Osteocyte (in vitro differentiated cells): ENCODE results near the gene TNFSF13. TPM values are rescaled to one million over a fixed set of nuclear protein-coding genes. Genes with fewer than 3 reads are reported as not detected.

Source experiments
- DNase-seq: peaks from one replicate; pipeline ENCODE4 v3.0.0; 2021; ENCODE audit warnings: mixed read lengths; ENCODE audit not compliant: unreplicated experiment; ENCODE audit errors: extremely low spot score
- H3K27ac Mint-ChIP-seq: one replicate; pipeline ENCODE4 v1.8.0; 2021; ENCODE audit warnings: mild to moderate bottlenecking, mixed read lengths; ENCODE audit not compliant: unreplicated experiment
- H3K27me3 Mint-ChIP-seq: one replicate; pipeline ENCODE4 v1.8.0; 2021; ENCODE audit warnings: mixed read lengths; ENCODE audit not compliant: unreplicated experiment
- H3K36me3 Mint-ChIP-seq: one replicate; pipeline ENCODE4 v1.8.0; 2021; ENCODE audit warnings: mixed read lengths; ENCODE audit not compliant: unreplicated experiment
- H3K4me1 Mint-ChIP-seq: one replicate; pipeline ENCODE4 v1.8.0; 2021; ENCODE audit warnings: mixed read lengths; ENCODE audit not compliant: unreplicated experiment
- H3K4me3 Mint-ChIP-seq: one replicate; pipeline ENCODE4 v1.8.0; 2021; ENCODE audit warnings: mild to moderate bottlenecking, moderate library complexity, mixed read lengths; ENCODE audit not compliant: unreplicated experiment
- H3K9me3 Mint-ChIP-seq: one replicate; pipeline ENCODE4 v1.8.0; 2021; ENCODE audit warnings: mixed read lengths; ENCODE audit not compliant: unreplicated experiment
- long read RNA-seq: library from polyadenylated mRNA; unstranded; transcript quantifications from one replicate; pipeline ENCODE4 v2.0.0, GENCODE V29; 2021
- total RNA-seq: library from RNA; stranded (reverse); gene quantifications from 2 replicates; pipeline ENCODE4 v1.2.1, GENCODE V29; 2021
- TF ChIP-seq, protein P1 (sequence below): fragments of 200-600 bp; sonication (generic); IDR thresholded peaks from 2 replicates; pipeline ENCODE4 v1.5.0; 2021; ENCODE audit warnings: antibody characterized with exemption, mild to moderate bottlenecking, moderate library complexity

TNFSF13 gene, protein sequence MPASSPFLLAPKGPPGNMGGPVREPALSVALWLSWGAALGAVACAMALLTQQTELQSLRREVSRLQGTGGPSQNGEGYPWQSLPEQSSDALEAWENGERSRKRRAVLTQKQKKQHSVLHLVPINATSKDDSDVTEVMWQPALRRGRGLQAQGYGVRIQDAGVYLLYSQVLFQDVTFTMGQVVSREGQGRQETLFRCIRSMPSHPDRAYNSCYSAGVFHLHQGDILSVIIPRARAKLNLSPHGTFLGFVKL
- 1.3 and 1.5 TPM in 2 replicates for total RNA-seq
- long read RNA-seq, partial matches to known transcripts, result 0 of 1 reads
- long read RNA-seq, other reads (novel, unspliced or antisense), result 1 of 1 reads

DNA sequence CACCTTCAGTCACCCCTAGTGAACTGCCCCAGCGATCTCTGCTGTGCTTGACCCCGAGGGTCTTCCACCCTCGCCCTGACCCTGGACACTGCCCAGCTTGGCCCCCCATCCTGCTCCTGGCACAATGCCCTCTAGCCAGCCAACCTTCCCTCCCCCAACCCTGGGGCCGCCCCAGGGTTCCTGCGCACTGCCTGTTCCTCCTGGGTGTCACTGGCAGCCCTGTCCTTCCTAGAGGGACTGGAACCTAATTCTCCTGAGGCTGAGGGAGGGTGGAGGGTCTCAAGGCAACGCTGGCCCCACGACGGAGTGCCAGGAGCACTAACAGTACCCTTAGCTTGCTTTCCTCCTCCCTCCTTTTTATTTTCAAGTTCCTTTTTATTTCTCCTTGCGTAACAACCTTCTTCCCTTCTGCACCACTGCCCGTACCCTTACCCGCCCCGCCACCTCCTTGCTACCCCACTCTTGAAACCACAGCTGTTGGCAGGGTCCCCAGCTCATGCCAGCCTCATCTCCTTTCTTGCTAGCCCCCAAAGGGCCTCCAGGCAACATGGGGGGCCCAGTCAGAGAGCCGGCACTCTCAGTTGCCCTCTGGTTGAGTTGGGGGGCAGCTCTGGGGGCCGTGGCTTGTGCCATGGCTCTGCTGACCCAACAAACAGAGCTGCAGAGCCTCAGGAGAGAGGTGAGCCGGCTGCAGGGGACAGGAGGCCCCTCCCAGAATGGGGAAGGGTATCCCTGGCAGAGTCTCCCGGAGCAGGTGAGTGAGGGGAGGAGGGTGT is at the start of gene TNFSF13:
Gene TNFSF13 (plus strand): TSS at position 207 of the 776 bp plus-strand sequence. CDS start 290 bp downstream, at position 497.
- Mint-ChIP-seq H3K27ac (peak within 1 kb of the TSS; percentile 71), H3K4me1 (peaks cover 36% of the 10 kb centered on the region), H3K27me3 (no peaks in the 10 kb centered on the region), H3K9me3 (no peaks in the 10 kb centered on the region), H3K4me3 (no peak within 1 kb of the TSS), H3K36me3 (no peaks in the 10 kb centered on the region)
- TF ChIP-seq, protein P1, sequence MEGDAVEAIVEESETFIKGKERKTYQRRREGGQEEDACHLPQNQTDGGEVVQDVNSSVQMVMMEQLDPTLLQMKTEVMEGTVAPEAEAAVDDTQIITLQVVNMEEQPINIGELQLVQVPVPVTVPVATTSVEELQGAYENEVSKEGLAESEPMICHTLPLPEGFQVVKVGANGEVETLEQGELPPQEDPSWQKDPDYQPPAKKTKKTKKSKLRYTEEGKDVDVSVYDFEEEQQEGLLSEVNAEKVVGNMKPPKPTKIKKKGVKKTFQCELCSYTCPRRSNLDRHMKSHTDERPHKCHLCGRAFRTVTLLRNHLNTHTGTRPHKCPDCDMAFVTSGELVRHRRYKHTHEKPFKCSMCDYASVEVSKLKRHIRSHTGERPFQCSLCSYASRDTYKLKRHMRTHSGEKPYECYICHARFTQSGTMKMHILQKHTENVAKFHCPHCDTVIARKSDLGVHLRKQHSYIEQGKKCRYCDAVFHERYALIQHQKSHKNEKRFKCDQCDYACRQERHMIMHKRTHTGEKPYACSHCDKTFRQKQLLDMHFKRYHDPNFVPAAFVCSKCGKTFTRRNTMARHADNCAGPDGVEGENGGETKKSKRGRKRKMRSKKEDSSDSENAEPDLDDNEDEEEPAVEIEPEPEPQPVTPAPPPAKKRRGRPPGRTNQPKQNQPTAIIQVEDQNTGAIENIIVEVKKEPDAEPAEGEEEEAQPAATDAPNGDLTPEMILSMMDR, result no peak
- DNase-seq, result no peak

DNA sequence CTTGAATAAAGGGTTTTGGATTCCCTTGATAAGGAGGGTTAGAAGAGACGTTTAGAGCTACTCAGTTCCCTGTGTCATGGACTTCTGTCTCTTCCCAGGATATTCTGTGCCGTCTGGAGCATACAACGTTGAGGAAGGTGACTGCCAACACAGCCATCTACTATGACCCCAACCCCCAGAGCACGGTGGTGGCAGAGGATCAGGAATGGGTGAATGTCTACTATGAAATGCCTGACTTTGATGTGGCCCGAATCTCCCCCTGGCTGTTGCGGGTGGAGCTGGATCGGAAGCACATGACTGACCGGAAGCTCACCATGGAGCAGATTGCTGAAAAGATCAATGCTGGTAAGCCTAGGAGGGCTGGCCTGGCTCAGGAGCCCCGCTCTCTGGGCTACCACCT is 49.7 kb upstream of the TNFSF13 start:
- no peak overlapping the region for H3K27ac Mint-ChIP-seq
- no peaks in the 10 kb centered on the region for H3K27me3 Mint-ChIP-seq
- no peak overlapping the region for H3K4me3 Mint-ChIP-seq
- no peaks in the 10 kb centered on the region for H3K4me1 Mint-ChIP-seq
- DNase-seq, result no peak
- TF ChIP-seq, protein P1, result no peak
- H3K36me3 Mint-ChIP-seq, result peaks cover 57% of the 10 kb centered on the region
- no peaks in the 10 kb centered on the region for H3K9me3 Mint-ChIP-seq

DNA sequence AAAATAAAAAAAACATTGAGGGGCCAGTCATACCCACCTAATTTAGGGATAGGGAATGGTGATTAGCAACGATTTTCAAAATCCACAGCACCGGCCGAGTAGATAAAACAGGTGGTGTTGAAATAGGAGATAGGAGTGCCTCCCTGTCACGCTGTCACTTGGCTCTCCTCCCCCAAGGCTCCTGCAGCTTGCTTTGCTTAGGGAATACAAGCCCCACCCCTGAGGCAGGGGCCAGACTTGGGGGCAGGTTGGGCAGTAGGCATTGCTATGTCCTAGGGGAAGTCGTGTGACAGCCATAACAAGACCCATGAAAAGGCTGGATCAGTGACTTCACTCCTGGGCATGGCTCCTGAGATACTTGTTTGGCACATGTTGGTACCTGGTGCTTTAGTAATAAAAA is 48.6 kb upstream of the TNFSF13 start:
- Mint-ChIP-seq H3K27me3 (no peaks in the 10 kb centered on the region), H3K36me3 (peaks cover 58% of the 10 kb centered on the region), H3K9me3 (no peaks in the 10 kb centered on the region), H3K4me1 (no peaks in the 10 kb centered on the region), H3K4me3 (no peak overlapping the region), H3K27ac (peak overlapping the region; percentile 31)
- TF ChIP-seq, protein P1, result no peak
- DNase-seq, result no peak

DNA sequence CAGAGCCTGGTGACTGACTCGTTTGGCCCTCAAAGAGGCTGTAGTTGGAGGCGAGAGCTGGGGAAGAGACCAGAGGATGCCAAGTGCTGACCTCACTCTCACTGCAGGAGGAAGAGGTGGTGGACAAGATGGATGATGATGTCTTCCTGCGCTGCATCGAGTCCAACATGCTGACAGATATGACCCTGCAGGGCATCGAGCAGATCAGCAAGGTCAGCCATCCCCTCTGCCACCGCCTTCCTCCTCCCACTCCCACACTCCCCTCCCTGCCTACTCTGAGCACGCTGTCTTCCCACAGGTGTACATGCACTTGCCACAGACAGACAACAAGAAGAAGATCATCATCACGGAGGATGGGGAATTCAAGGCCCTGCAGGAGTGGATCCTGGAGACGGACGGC is 47.4 kb upstream of the TNFSF13 start:
- Mint-ChIP-seq H3K27ac (no peak overlapping the region), H3K9me3 (no peaks in the 10 kb centered on the region), H3K4me1 (no peaks in the 10 kb centered on the region), H3K27me3 (no peaks in the 10 kb centered on the region), H3K36me3 (peaks cover 53% of the 10 kb centered on the region), H3K4me3 (no peak overlapping the region)
- no peak for DNase-seq
- TF ChIP-seq, protein P1, result no peak

DNA sequence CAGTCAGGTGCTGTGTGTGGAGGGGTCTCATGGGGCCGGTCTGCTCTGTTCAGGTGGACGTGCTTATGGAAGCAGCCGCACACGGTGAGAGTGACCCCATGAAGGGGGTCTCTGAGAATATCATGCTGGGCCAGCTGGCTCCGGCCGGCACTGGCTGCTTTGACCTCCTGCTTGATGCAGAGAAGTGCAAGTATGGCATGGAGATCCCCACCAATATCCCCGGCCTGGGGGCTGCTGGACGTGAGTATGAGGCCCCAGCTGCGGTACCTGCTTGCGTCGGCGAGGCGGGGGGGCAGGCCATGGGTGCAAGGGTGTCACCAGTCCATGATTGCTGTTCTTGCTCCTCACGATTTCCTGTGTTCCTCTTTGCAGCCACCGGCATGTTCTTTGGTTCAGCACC is 46.4 kb upstream of the TNFSF13 start:
- TF ChIP-seq, protein P1, result no peak
- Mint-ChIP-seq H3K4me1 (no peaks in the 10 kb centered on the region), H3K9me3 (no peaks in the 10 kb centered on the region), H3K27me3 (no peaks in the 10 kb centered on the region), H3K27ac (no peak overlapping the region), H3K4me3 (no peak overlapping the region), H3K36me3 (peaks cover 47% of the 10 kb centered on the region)
- no peak for DNase-seq
